ENCODE data around the gene RNU4-1. TPM values are rescaled to one million over a fixed set of nuclear protein-coding genes. Genes with fewer than 3 reads are reported as not detected.
"Not testable (repeated sequence)": the region's sequence is repeated elsewhere in the genome, so short reads cannot be mapped to it uniquely, and the experiment has no call there.

The RNU4-1 gene
- total RNA-seq, 1 donor from 2014 or later: 2,591 TPM

DNA sequence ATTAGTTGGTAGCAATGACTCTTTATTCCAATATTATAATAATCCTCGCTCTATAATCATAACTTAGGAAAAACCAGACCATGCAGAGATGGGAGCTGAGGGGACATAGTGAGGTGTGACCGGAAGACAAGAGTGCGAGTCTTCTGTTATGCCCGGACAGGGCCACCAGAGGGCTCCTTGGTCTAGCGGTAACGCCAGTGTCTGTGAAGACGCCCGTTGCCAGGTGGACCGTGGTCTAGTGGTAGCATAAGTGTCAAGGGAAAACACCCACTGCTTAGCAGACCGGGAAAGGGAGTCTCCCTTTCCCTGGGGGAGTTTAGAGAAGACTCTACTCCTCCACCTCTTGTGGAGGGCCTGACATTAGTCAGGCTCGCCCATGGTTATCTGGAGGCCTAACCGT is 42.4 kb upstream of the RNU4-1 start:
- H3K36me3 Mint-ChIP-seq (ENCODE audit: low read depth, unreplicated experiment); H3K79me2 ChIP-seq (ENCODE audit: insufficient read depth, low read length); H3K27ac ChIP-seq (ENCODE audit: low read depth, low read length); H3K4me2 ChIP-seq (ENCODE audit: low read length); H3K36me3 ChIP-seq (ENCODE audit: insufficient read depth, low read length); H3K27ac Mint-ChIP-seq (ENCODE audit: unreplicated experiment); H3K9ac ChIP-seq (ENCODE audit: low read length); H3K27me3 ChIP-seq (ENCODE audit: insufficient read depth, low read length); H3K4me1 ChIP-seq (ENCODE audit: insufficient read depth, low read length); H3K4me1 Mint-ChIP-seq (ENCODE audit: low read depth, unreplicated experiment); H2AFZ ChIP-seq (ENCODE audit: low read depth, low read length); H3K4me3 ChIP-seq (ENCODE audit: insufficient read depth, low read depth, low read length); H3K9me3 ChIP-seq (ENCODE audit: insufficient read depth, low read depth, low read length); H3K4me3 Mint-ChIP-seq (ENCODE audit: unreplicated experiment); FAIRE-seq; H4K20me1 ChIP-seq (ENCODE audit: insufficient read depth, low read length): not testable (repeated sequence)
- Mint-ChIP-seq H3K27me3 (ENCODE audit: low read depth, unreplicated experiment) (peaks cover 11% of the 10 kb centered on the region), H3K9me3 (ENCODE audit: unreplicated experiment) (peaks cover 24% of the 10 kb centered on the region)
- peak; percentile 30 for DNase-seq (ENCODE audit: low read depth)
- TF ChIP-seq, protein P1, sequence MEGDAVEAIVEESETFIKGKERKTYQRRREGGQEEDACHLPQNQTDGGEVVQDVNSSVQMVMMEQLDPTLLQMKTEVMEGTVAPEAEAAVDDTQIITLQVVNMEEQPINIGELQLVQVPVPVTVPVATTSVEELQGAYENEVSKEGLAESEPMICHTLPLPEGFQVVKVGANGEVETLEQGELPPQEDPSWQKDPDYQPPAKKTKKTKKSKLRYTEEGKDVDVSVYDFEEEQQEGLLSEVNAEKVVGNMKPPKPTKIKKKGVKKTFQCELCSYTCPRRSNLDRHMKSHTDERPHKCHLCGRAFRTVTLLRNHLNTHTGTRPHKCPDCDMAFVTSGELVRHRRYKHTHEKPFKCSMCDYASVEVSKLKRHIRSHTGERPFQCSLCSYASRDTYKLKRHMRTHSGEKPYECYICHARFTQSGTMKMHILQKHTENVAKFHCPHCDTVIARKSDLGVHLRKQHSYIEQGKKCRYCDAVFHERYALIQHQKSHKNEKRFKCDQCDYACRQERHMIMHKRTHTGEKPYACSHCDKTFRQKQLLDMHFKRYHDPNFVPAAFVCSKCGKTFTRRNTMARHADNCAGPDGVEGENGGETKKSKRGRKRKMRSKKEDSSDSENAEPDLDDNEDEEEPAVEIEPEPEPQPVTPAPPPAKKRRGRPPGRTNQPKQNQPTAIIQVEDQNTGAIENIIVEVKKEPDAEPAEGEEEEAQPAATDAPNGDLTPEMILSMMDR (IDR thresholded peaks at IDR 0.05; ENCODE audit: insufficient read depth, low read depth, low read length): peak; percentile 56

GRCh38 chr12:120332523-120332922 is 39.5 kb upstream of the RNU4-1 start:
- Histone ChIP-seq H3K4me2 (ENCODE audit: low read length) (no peak overlapping the region), H3K36me3 (ENCODE audit: insufficient read depth, low read length) (no peaks in the 10 kb centered on the region), H3K4me1 (ENCODE audit: insufficient read depth, low read length) (no peaks in the 10 kb centered on the region), H2AFZ (ENCODE audit: low read depth, low read length) (no peak overlapping the region), H3K79me2 (ENCODE audit: insufficient read depth, low read length) (no peaks in the 10 kb centered on the region), H3K4me3 (ENCODE audit: insufficient read depth, low read depth, low read length) (no peak overlapping the region), H3K9me3 (ENCODE audit: insufficient read depth, low read depth, low read length) (no peaks in the 10 kb centered on the region), H3K27me3 (ENCODE audit: insufficient read depth, low read length) (peaks cover 4% of the 10 kb centered on the region), H3K27ac (ENCODE audit: low read depth, low read length) (no peak overlapping the region), H3K9ac (ENCODE audit: low read length) (no peak overlapping the region), H4K20me1 (ENCODE audit: insufficient read depth, low read length) (no peaks in the 10 kb centered on the region)
- H3K36me3 Mint-ChIP-seq (ENCODE audit: low read depth, unreplicated experiment): no peaks in the 10 kb centered on the region
- no peak overlapping the region for H3K4me3 Mint-ChIP-seq (ENCODE audit: unreplicated experiment)
- peaks cover 17% of the 10 kb centered on the region for H3K9me3 Mint-ChIP-seq (ENCODE audit: unreplicated experiment)
- no peak for DNase-seq (ENCODE audit: low read depth)
- no peak overlapping the region for H3K27ac Mint-ChIP-seq (ENCODE audit: unreplicated experiment)
- no peak for TF ChIP-seq EZH2 (IDR thresholded peaks at IDR 0.05; ENCODE audit: insufficient read depth, low read length)
- TF ChIP-seq, protein P1 (IDR thresholded peaks at IDR 0.05; ENCODE audit: insufficient read depth, low read depth, low read length): no peak
- peaks cover 17% of the 10 kb centered on the region for H3K27me3 Mint-ChIP-seq (ENCODE audit: low read depth, unreplicated experiment)
- FAIRE-seq: no peak
- no peaks in the 10 kb centered on the region for H3K4me1 Mint-ChIP-seq (ENCODE audit: low read depth, unreplicated experiment)

- Mint-ChIP-seq H3K9me3 (ENCODE audit: unreplicated experiment) (peaks cover 13% of the 10 kb centered on the region), H3K4me3 (ENCODE audit: unreplicated experiment) (no peak overlapping the region), H3K36me3 (ENCODE audit: low read depth, unreplicated experiment) (no peaks in the 10 kb centered on the region), H3K4me1 (ENCODE audit: low read depth, unreplicated experiment) (no peaks in the 10 kb centered on the region), H3K27me3 (ENCODE audit: low read depth, unreplicated experiment) (peaks cover 17% of the 10 kb centered on the region), H3K27ac (ENCODE audit: unreplicated experiment) (no peak overlapping the region)
- H3K4me1 ChIP-seq (ENCODE audit: insufficient read depth, low read length): no peaks in the 10 kb centered on the region
- no peaks in the 10 kb centered on the region for H4K20me1 ChIP-seq (ENCODE audit: insufficient read depth, low read length)
- FAIRE-seq (no peak), DNase-seq (ENCODE audit: low read depth) (no peak)
- no peak overlapping the region for H3K9ac ChIP-seq (ENCODE audit: low read length)
- H3K79me2 ChIP-seq (ENCODE audit: insufficient read depth, low read length): no peaks in the 10 kb centered on the region
- no peak overlapping the region for H3K4me2 ChIP-seq (ENCODE audit: low read length)
- no peak overlapping the region for H2AFZ ChIP-seq (ENCODE audit: low read depth, low read length)
- H3K9me3 ChIP-seq (ENCODE audit: insufficient read depth, low read depth, low read length): no peaks in the 10 kb centered on the region
- H3K27ac ChIP-seq (ENCODE audit: low read depth, low read length): no peak overlapping the region
- H3K36me3 ChIP-seq (ENCODE audit: insufficient read depth, low read length): no peaks in the 10 kb centered on the region
- no peak overlapping the region for H3K4me3 ChIP-seq (ENCODE audit: insufficient read depth, low read depth, low read length)
- no peak for TF ChIP-seq EZH2 (IDR thresholded peaks at IDR 0.05; ENCODE audit: insufficient read depth, low read length)
- TF ChIP-seq, protein P1 (IDR thresholded peaks at IDR 0.05; ENCODE audit: insufficient read depth, low read depth, low read length): no peak
- H3K27me3 ChIP-seq (ENCODE audit: insufficient read depth, low read length): peaks cover 4% of the 10 kb centered on the region
These were observed 39.0 kb upstream of the RNU4-1 start for GRCh38 chr12:120332041-120332440.
